Colonic mucosa (tissue), 4 donors: ENCODE data around the gene LRPPRC. TPM values are rescaled to one million over a fixed set of nuclear protein-coding genes. Genes with fewer than 3 reads are reported as not detected.

Experiments used
- DNase-seq: peaks from one replicate; pipeline ENCODE4 v3.0.0-alpha.2; 2020
- H3K27ac ChIP-seq: fragments of 200-600 bp; one replicate; pipeline ENCODE4 v1.8.0; 2021
- H3K27me3 ChIP-seq: fragments of 200-600 bp; one replicate; pipeline ENCODE4 v1.8.0; 2021
- H3K36me3 ChIP-seq: fragments of 200-600 bp; one replicate; pipeline ENCODE4 v1.8.0; 2021
- H3K4me1 ChIP-seq: fragments of 200-600 bp; one replicate; pipeline ENCODE4 v1.8.0; 2021; ENCODE audit warnings: mild to moderate bottlenecking
- H3K4me3 ChIP-seq: fragments of 200-600 bp; one replicate; pipeline ENCODE4 v1.8.0; 2021
- H3K9ac ChIP-seq, 2 donors: one replicate each; pipeline ENCODE4 v1.7.0; 2013; ENCODE audit warnings: control low read depth in 2 of 2, low read depth in 2 of 2, low read length in 2 of 2
- H3K9me3 ChIP-seq: fragments of 200-600 bp; one replicate; pipeline ENCODE4 v1.8.0; 2021
- intact Hi-C: fragments of 100-400 bp; cut with DNase I; formaldehyde crosslinking; loops from one replicate; pipeline ENCODE4 v1.14.1; 2022
- total RNA-seq, 2 donors: library from RNA; stranded (reverse); fragmentation: NEBNext Ultra II Directional in 1 of 2; extraction: Animal tissue kit (Norgen Biotek cat#: 25700) in 1 of 2; gene quantifications; one replicate each; pipeline ENCODE4 v1.2.1, GENCODE V29; 2021
- TF ChIP-seq, protein P1 (sequence below): fragments of 200-600 bp; IDR thresholded peaks from one replicate; pipeline ENCODE4 v1.8.0; 2022; ENCODE audit warnings: antibody characterized with exemption, mild to moderate bottlenecking
- donor health status: healthy.
- donor health status: DM: no; HTN: no; CAD: no.
- donor health status: DM: no; HTN: no; CAD: no.

The LRPPRC gene
- total RNA-seq, 2 donors from 2014 or later = 106 to 131 TPM

DNA sequence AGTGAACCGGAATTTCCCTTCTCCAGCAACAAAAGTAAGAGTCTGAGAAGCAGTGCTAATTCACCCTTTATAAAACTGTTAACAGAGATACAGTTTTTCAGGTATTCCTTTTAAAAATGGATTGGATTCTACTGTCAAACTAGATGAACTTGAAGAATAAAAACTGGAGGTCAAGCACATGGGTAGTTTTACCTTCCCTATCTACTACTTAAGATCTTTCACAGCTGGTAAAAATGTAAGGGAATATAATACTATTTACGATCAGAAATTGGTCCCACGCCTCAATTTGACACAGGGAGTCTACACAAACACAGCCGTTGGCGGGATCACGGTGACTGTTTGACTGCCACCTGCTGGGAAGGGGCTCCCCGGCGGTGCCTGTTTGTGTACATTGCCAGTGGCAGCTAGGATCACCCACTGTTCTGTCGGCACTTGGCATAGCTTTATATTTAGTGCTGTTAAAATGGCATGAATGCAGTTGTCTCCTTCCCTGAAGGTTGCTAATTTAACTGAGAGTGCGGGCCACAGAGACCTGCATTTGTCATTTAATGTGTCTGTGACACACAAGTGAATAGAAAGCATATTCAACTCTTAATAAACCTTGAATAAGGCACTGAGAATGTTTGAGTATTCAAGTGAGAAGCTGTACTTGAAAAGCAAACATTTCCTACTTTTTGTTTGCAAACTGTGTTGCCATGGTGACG is 97.5 kb downstream of the LRPPRC start:
- DNase-seq = peak; percentile 32
- H3K9ac ChIP-seq = no peak overlapping the region
- TF ChIP-seq, protein P1, sequence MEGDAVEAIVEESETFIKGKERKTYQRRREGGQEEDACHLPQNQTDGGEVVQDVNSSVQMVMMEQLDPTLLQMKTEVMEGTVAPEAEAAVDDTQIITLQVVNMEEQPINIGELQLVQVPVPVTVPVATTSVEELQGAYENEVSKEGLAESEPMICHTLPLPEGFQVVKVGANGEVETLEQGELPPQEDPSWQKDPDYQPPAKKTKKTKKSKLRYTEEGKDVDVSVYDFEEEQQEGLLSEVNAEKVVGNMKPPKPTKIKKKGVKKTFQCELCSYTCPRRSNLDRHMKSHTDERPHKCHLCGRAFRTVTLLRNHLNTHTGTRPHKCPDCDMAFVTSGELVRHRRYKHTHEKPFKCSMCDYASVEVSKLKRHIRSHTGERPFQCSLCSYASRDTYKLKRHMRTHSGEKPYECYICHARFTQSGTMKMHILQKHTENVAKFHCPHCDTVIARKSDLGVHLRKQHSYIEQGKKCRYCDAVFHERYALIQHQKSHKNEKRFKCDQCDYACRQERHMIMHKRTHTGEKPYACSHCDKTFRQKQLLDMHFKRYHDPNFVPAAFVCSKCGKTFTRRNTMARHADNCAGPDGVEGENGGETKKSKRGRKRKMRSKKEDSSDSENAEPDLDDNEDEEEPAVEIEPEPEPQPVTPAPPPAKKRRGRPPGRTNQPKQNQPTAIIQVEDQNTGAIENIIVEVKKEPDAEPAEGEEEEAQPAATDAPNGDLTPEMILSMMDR = peak; percentile 26
- H3K4me3 ChIP-seq = no peak overlapping the region
- no peak overlapping the region for H3K27ac ChIP-seq
- no peaks in the 10 kb centered on the region for H3K27me3 ChIP-seq
- H3K36me3 ChIP-seq = no peaks in the 10 kb centered on the region
- no peaks in the 10 kb centered on the region for H3K9me3 ChIP-seq
- H3K4me1 ChIP-seq = no peaks in the 10 kb centered on the region
- intact Hi-C loops = loop anchor here (10.0 kb wide), 1 partner anchor 283 kb away; no protein-coding TSS in a partner anchor

DNA sequence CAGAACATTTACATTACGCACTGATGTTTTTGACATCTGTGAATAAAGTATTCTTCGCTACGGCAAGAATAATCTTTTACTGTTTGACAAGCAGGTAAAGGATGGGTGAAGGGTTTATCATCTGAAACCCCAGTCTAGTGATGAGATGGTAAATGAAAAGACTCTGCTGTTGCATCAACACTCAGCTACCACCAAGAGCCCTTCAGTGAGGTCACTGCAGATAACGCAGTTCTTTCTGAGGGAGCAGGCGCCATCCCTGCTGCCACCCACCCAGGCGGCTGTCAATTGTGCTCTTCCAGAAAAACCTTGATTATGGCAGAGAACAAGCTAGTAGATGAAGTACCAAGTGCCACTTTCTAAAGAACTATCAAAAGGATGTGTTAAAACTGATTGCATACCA is 98.3 kb downstream of the LRPPRC start:
- DNase-seq = no peak
- H3K27me3 ChIP-seq = no peaks in the 10 kb centered on the region
- TF ChIP-seq, protein P1 = no peak
- no peaks in the 10 kb centered on the region for H3K9me3 ChIP-seq
- H3K4me1 ChIP-seq = no peaks in the 10 kb centered on the region
- intact Hi-C loops = loop anchor here (10.0 kb wide), 1 partner anchor 283 kb away; no protein-coding TSS in a partner anchor
- no peak overlapping the region for H3K9ac ChIP-seq
- H3K36me3 ChIP-seq = no peaks in the 10 kb centered on the region
- H3K27ac ChIP-seq = no peak overlapping the region
- no peak overlapping the region for H3K4me3 ChIP-seq

DNA sequence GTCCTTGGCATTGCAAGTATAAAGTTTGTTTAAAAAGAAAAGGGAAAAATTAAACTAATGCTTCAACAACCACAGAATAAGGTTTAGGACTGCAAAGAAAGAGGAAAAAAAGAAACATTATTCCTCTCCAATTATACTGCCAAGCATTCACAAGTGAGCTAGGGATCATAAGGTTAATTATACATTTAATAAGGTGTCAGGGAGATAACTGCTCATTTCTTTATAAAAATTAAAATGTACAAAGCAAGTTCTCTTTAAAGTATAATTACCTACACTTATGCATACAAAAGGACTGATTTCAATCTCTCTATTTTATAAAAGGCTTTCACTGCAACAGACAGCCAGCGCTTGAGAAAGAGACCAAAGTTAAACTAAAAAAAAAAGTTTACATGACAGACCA is 98.9 kb downstream of the LRPPRC start:
- Histone ChIP-seq H3K36me3 (no peaks in the 10 kb centered on the region), H3K9ac (no peak overlapping the region), H3K27ac (no peak overlapping the region), H3K9me3 (no peaks in the 10 kb centered on the region), H3K27me3 (no peaks in the 10 kb centered on the region), H3K4me1 (no peaks in the 10 kb centered on the region), H3K4me3 (no peak overlapping the region)
- TF ChIP-seq, protein P1 = no peak
- DNase-seq = no peak
- intact Hi-C loops = loop anchor here (10.0 kb wide), 1 partner anchor 282 kb away; no protein-coding TSS in a partner anchor

DNA sequence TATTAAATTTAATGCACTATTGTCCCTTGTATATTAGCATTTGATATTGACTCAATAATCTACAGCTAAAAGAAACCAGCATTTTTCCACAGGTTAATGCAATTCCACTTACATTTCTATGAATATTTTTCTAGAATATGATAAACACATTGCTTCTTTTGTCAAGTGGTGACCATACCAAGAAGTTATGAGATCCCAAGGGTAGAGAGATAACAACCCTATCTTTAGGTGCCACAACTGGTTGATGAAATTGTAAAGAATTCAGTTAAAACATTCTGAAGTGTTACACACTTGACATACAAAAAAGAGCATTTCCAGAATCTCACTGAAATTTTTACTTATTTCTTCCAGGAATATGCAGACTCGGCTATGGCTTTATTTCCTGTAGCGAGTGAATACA is 101.0 kb downstream of the LRPPRC start:
- no peak overlapping the region for H3K9ac ChIP-seq
- H3K4me1 ChIP-seq = no peaks in the 10 kb centered on the region
- no peaks in the 10 kb centered on the region for H3K36me3 ChIP-seq
- no peak overlapping the region for H3K4me3 ChIP-seq
- intact Hi-C loops = loop anchor here (10.0 kb wide), 1 partner anchor 280 kb away; no protein-coding TSS in a partner anchor
- H3K27ac ChIP-seq = no peak overlapping the region
- TF ChIP-seq, protein P1 = no peak
- no peak for DNase-seq
- no peaks in the 10 kb centered on the region for H3K9me3 ChIP-seq
- no peaks in the 10 kb centered on the region for H3K27me3 ChIP-seq

DNA sequence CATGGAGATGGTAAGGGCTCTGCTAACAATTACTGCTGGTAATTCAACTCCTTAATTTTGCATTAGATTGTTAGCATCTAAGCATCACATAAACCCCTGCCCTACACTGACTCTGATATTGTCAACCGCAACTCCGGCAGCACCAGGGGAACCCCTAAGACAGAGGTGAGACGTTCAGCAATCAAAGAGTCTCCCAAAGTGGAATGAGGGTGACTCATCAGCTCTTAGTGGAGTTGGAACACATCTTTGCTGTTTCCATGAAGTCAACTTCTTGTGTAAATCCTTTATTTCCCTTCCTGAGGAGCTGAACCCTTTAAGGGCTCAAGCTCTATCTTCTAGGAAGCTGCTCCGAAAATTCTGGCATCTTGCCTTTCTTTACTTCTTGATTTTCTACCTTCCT is 104.9 kb downstream of the LRPPRC start:
- DNase-seq = no peak
- Histone ChIP-seq H3K4me1 (no peaks in the 10 kb centered on the region), H3K9ac (no peak overlapping the region), H3K9me3 (no peaks in the 10 kb centered on the region), H3K27me3 (no peaks in the 10 kb centered on the region), H3K4me3 (no peak overlapping the region), H3K36me3 (peaks cover 8% of the 10 kb centered on the region), H3K27ac (no peak overlapping the region)
- intact Hi-C loops = loop anchor here (10.0 kb wide), 1 partner anchor 276 kb away; no protein-coding TSS in a partner anchor
- TF ChIP-seq, protein P1 = no peak
